Astrocyte of the spinal cord (primary cell): ENCODE measurements around the gene NUDT14.

Source experiments
- DNase-seq: peaks from one replicate; pipeline ENCODE4 v3.0.0; 2011; ENCODE audit warnings: low read depth, low spot score
- H3K4me3 ChIP-seq: 2 replicates; pipeline ENCODE4 v1.5.1; 2011; ENCODE audit warnings: low read depth, mild to moderate bottlenecking, low read length, moderate library complexity
- CTCF ChIP-seq: IDR thresholded peaks from 2 replicates; pipeline ENCODE4 v1.5.1; 2012; ENCODE audit warnings: low read depth, mild to moderate bottlenecking, low read length, inconsistent platforms
- in situ Hi-C: cut with HindIII; loops from 2 replicates; pipeline ENCODE4 v1.10.0; 2017; ENCODE audit warnings: low sequenced_read_pairs

The NUDT14 gene

GRCh38 chr14:105223770-105224544, 42.8 kb upstream of the NUDT14 start:
- no peak for DNase-seq
- in situ Hi-C loops = no loop called here
- TF ChIP-seq CTCF = no peak
- H3K4me3 ChIP-seq = no peak overlapping the region

DNA sequence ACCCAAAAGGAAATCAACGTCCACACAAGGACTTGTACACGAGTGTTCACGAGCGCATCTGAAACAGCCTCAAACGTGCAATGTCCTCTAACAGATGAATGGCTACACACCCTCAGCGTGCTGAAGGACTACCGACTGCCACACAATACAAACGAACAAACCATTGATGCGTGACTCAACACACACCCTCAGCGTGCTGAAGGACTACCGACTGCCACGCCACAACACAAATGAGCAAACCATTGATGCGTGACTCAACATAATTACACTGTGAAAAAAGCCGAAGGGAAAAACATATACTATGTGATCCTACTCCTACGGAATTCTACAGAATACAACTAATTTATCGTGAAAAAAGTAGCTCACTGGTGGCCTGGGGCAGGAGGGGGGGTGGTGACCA, 42.1 kb upstream of the NUDT14 start:
- no peak for TF ChIP-seq CTCF
- in situ Hi-C loops = no loop called here

DNA sequence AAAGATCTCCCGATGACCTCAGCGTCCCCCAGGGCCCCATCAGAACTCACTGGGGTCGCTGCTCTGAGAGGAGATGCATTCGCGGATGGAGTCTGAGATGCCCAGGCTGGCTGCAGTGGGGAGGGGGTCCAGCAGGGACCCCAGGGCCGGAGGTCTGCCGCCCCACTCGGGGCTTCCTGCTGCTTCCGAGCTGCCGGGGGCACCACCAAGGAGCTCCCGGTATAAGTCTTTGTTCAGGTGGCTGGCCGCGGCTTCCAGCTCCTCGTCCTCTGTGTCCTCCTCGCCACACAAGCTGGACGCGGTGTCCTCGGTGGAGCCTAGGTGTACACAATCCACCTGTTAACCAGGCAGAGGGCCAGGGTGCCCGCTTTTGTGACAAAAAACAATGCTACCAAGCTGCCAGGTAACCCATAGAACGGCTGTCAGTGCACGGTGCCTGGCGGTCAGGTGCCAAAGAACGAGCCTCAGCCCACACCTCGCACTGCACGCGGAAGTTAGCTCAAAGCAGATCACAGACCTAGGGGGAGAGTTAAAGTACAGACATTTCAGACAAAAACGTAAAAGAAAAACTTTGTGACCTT, 40.6 kb upstream of the NUDT14 start:
- in situ Hi-C loops = no loop called here
- TF ChIP-seq CTCF = no peak
- DNase-seq = no peak
- no peak overlapping the region for H3K4me3 ChIP-seq

More for the DNA sequence above, 42.1 kb upstream of the NUDT14 start:
- no peak overlapping the region for H3K4me3 ChIP-seq
- DNase-seq = peak; percentile 80

DNA sequence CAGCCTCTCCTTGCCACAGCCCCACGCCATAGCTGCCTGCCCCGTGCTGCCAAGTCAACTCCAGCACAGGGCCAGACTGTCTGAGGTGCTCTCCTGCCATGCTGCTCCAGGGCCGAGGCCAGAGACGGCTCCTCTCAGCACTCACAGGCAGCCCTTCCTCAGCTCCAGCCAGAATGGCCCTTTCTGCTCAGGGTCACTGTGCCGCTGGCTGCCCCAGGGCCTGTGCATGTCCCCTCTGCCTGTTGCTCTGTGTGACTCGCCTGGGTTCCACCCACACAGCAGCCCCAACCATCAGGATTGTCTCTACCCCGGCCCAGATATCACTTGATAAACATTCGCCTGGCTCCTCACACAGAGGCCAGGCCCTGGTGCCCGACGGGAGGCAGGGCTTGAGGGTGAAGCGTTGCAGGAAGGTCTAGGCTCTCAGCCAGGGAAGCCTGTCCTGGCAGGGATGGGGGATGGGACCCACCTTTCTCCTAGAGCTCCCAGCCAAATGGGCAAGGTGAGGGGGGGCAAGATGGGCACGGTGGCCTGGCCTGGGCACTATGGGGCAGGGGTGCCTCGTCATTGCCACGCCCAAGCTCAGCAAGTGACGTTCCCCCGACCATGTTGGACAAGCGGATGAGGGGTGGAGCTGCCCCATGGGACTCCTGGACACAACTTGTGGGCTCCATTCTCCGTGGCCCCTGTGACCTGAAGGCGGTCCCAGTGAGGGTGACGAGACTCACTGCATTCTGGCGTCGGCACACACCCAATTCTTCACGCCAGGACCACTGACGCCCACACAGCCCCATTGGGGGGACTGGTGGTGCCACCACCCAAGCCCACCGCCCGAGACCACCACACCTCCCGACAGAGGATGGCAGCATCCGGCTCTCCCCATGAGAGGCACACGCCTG, 39.8 kb upstream of the NUDT14 start:
- DNase-seq = no peak
- no peak for TF ChIP-seq CTCF
- no peak overlapping the region for H3K4me3 ChIP-seq
- in situ Hi-C loops = no loop called here

GRCh38 chr14:105219753-105220152, 38.6 kb upstream of the NUDT14 start:
- TF ChIP-seq CTCF = no peak
- no peak for DNase-seq
- H3K4me3 ChIP-seq = no peak overlapping the region
- in situ Hi-C loops = no loop called here

GRCh38 chr14:105219043-105219612, 38.0 kb upstream of the NUDT14 start:
- H3K4me3 ChIP-seq = no peak overlapping the region
- in situ Hi-C loops = no loop called here

More at GRCh38 chr14:105219043-105219612, 38.0 kb upstream of the NUDT14 start:
- no peak for TF ChIP-seq CTCF
- no peak for DNase-seq
